ENCODE measurements around the gene ZNF860. TPM values are rescaled to one million over a fixed set of nuclear protein-coding genes. Genes with fewer than 3 reads are reported as not detected.

The ZNF860 gene
- total RNA-seq, result 0.37 and 0.66 TPM in 2 replicates

GRCh38 chr3:31981206-31982181 lies at the start of gene ZNF860, which contains the start of gene OSBPL10:
Gene ZNF860, plus strand, starts transcription at chr3:31981750. Its CDS starts 7,330 bp downstream, at chr3:31989080.
Gene OSBPL10, minus strand, starts transcription at chr3:31981262. Its CDS starts 83 bp downstream, at chr3:31981179.

Other genes starting within 250 kb of the ZNF860 start
- gene OSBPL10, start 488 bp upstream of the ZNF860 start, total RNA-seq, result 13.7 and 13.9 TPM in 2 replicates
- gene GPD1L, start 124.9 kb downstream of the ZNF860 start, total RNA-seq, result 11.6 and 14.5 TPM in 2 replicates